ENCODE data around the gene EEA1.
A peak's percentile ranks its signal among the peaks of the same experiment; 100 is the strongest.

GRCh38 chr12:92784797-92785562 is 144.1 kb downstream of the EEA1 start:
- no peak for TF ChIP-seq KDM5A (IDR thresholded peaks at IDR 0.05)
- no peak for TF ChIP-seq POLR2AphosphoS2 (conservative IDR thresholded peaks at IDR 0.05; ENCODE audit: low read length)
- peak; percentile 81 for TF ChIP-seq CTCF (IDR thresholded peaks at IDR 0.05)
- no peak for TF ChIP-seq USF2 (IDR thresholded peaks at IDR 0.05)
- TF ChIP-seq REST (IDR thresholded peaks at IDR 0.05): no peak
- TF ChIP-seq MYC (IDR thresholded peaks at IDR 0.05; ENCODE audit: borderline replicate concordance, low read length): no peak
- TF ChIP-seq POLR2A (IDR thresholded peaks at IDR 0.05; ENCODE audit: low read length): no peak
- no peak for TF ChIP-seq ZC3H11A (IDR thresholded peaks at IDR 0.05)
- TF ChIP-seq BCL3 (IDR thresholded peaks at IDR 0.05): no peak
- no peak for TF ChIP-seq CHD4 (IDR thresholded peaks at IDR 0.05; ENCODE audit: borderline replicate concordance)
- TF ChIP-seq EP300 (IDR thresholded peaks at IDR 0.05): no peak
- TF ChIP-seq HOXA7 (CRISPR knock-in tag; IDR thresholded peaks at IDR 0.05): no peak
- TF ChIP-seq PHF8 (IDR thresholded peaks at IDR 0.05; ENCODE audit: borderline replicate concordance, low read depth): no peak

Measured in A549 (cell line).